HPDE6-E6E7 (cell line): ENCODE results near the gene SEC24C.

Experiments
- DNase-seq: peaks from one replicate; pipeline ENCODE4 v3.0.0; 2011; ENCODE audit warnings: missing footprints; ENCODE audit errors: extremely low spot score

Gene SEC24C

GRCh38 chr10:73813333-73813732, 69.2 kb downstream of the SEC24C start:
- no peak for DNase-seq

DNA sequence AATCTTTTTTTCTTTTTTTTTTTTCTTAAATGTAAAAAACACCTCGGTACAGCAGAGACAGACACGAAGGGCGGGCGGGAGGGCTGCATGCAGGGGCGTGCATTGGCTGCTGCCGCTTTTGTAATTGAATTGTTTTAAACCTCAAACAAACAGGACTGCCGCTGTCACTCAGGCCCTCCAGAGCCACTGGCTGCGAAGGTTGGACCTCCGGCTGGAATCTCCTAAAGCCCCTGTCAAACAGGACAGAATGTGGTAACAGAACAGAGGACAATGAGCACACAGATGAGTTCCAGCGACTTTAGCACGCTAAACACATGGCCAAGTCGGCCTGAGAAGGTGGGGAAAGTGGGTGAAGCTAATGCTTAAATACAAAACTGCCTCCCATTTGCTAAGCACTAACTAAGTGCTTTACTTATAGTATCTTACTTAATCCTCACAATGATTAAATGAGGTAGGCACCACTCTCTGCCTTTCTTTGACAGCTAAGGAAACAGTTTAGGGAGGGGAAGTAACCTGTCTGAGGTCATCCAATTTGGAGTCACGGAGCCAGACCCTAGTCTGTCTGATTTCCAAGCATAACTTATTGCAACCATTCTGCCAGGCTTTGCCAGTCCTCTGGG, 70.2 kb downstream of the SEC24C start:
- no peak for DNase-seq

GRCh38 chr10:73814896-73815718, 70.9 kb downstream of the SEC24C start:
- DNase-seq: no peak

DNA sequence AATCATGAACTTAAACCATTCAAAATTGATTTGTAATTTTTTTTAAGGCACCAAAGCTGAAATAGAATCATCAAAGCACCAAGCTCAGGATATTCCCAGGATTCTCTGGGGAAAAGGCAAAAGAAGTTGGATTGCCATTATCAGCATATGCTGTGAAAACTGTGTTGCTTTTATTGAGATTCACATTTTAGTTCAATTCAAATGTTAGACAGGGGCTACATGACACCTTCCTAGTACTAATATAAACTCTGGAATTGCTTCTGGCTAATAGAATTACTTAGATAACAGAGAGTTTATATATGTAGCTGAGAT, 71.5 kb downstream of the SEC24C start:
- no peak for DNase-seq

- DNase-seq: no peak
These were observed 73.0 kb downstream of the SEC24C start for GRCh38 chr10:73816917-73817729.

- no peak for DNase-seq
These were observed 73.7 kb downstream of the SEC24C start for GRCh38 chr10:73817826-73818225.

DNA sequence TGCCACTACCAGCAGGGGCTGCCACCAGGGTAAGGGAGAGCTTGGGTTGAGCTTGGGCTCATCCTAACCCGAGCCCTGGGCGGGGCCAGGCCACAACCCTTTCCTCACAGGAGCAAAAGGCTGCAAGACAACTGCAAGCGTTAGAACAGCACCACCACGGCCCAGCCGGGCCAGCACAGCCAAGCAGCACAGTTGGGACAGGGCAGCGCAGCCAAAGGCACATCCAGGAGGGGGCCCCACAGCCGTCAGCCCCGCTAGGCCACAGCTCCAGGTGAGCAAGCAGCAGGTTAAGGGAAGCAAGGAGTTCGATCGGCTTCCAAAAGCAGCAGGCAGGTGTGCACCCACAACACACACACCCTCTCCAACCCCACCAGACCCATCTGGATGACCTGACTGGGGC, 74.2 kb downstream of the SEC24C start:
- no peak for DNase-seq

DNA sequence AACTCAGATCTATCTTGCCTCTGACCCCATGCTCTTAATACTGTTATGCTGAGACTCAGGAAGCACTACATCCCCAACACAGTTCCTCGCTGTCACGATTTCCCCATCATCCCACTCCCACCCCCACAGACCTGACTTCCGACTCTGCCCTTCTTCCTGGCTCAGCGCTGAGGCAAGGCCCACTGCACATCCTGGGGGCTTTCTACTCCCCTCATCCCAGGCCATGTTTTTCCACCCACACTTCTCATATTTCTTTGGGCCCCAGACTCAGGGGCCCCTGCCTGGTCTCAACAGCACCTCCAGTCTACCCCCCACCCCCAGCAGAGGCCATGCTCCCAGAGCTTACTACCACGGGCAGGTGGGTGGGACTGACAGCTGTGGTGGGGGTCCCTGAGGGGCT, 74.9 kb downstream of the SEC24C start:
- DNase-seq: no peak

GRCh38 chr10:73819513-73820093, 75.4 kb downstream of the SEC24C start:
- peak; percentile 33 for DNase-seq
